HG02970 (cell line): Measurements from ENCODE around the gene NOPCHAP1.
A peak's percentile ranks its signal among the peaks of the same experiment; 100 is the strongest.
"Not testable (repeated sequence)": the region's sequence is repeated elsewhere in the genome, so short reads cannot be mapped to it uniquely, and the experiment has no call there.

Experiments used
- ATAC-seq: cut with Tn5 transposase; IDR thresholded peaks from one replicate; pipeline ENCODE4 v1.9.1; 2021; ENCODE audit warnings: mild to moderate bottlenecking, moderate library complexity, moderate number of reproducible peaks; ENCODE audit not compliant: unreplicated experiment, low FRiP score

The NOPCHAP1 gene

DNA sequence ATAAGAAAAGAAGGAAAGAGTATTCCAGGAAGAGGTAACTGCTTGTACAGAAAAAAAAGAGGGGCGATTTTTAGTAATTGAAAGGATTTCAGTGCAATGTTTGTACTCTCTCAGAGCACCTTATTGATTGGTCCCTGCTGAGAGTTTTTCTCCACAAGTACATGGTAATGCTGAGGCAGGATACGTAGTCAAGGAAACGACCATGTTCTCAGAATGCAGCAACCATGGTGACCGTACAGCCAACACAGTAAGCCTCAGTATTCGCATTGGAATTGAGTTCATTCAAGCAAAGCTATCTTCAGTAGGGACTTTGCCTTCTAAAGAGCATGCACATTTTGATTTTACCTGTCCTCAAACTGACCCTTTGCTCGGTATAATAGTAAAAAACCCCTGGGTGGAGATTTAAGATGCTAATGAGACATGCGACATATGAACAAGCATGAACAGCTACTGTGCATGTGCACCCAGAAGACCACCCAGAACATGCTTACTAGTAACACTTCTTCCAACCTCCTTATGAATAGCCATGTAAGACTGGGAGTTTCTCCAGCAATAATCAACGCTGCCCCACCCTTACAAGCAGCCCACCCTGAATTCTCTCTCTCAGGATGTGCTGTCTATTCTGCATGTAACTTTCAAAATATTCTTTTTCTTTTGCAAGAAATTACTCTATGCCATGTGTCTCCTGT lies 21.8 kb upstream of the NOPCHAP1 start:
- no peak for ATAC-seq

DNA sequence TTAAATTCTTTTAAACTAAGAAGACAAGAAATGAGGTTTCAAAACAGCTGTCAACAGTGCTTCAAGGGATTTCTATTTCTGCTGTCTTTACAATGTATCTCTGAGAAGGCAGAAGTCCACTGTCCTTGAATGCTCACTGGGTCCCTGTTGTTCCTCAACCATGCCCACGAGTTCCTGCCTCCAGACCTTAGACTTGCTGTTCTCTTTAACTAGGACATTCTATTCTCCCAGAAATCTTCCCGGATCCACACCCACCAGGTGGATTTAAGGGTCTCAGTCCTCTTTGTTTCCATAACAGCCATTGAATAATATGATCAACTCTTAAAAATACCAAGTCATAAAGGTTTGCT lies 21.3 kb upstream of the NOPCHAP1 start:
- ATAC-seq: no peak

DNA sequence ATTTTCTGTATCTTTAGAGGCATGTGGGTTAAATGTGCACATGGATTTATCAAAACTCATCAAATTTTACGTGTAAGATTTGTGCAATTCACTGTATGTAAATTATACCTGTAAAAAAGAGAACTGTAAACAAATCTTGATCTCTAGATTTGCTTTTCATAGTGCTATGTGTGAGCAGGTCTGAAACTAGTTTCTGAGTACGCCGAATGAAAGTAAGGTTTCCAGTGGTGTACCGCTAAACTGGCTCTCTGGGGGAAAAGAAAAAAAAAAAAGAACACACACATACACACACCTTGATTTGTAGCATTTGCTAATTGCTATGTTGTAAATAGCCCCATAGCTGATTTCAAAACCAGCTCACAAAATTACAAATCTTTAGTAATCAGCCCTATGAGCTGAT lies 19.4 kb upstream of the NOPCHAP1 start:
- ATAC-seq: peak; percentile 62

DNA sequence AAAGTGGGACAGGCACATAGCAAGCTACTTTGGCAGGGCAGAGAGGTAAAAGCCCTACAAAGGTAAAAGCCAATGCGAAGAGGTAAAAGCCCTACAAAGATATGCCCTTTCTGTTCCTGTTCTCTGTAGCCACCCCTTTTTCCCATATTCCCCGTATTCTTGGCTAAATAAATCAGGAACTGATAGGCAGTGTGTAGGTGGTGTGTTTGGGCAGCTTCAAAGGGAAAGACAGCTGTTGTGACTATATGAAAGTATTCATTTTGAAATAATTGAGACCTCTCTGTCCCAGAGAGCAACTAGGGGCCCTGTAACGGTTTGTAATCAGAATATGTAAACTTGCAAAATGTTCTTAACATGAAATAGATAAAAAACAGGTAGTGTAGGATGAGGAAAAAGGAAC lies 16.8 kb upstream of the NOPCHAP1 start:
- ATAC-seq: no peak

DNA sequence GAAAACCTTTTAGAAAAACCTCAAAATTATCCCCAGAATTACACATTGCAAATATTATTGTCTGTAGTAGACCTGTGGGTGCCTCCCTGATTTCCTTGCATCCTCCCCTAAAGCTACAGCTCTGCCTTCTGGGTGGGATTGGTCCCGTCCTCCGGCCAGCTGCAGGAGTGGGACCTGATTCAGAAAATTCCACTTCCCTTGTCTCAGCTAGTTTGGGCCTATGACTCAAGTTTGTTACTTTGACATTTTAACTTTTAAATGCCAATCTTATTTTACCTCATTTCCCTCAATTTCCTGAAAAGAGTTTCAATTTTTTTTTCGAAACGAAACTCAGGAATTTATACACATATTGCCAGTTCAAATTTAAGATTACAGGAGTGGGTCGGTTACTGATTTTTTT lies 14.8 kb upstream of the NOPCHAP1 start:
- no peak for ATAC-seq

DNA sequence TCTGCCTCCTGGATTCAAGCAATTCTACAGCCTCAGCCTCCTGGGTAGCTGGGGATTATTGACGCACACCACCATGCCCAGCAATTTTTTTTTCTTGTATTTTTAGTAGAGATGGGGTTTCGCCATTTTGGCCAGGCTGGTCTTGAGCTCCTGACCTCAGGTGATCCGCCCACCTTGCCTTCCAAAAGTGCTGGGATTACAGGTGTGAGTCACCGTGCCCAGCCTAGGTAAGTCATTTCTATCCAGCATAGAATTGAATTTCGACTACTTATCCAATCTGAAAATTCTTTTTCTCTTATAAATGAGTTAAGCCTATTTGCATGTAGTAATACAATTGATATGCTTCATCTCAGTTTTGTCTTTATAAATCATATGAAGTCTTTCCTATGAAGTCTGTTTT lies 12.9 kb upstream of the NOPCHAP1 start:
- ATAC-seq: no peak

DNA sequence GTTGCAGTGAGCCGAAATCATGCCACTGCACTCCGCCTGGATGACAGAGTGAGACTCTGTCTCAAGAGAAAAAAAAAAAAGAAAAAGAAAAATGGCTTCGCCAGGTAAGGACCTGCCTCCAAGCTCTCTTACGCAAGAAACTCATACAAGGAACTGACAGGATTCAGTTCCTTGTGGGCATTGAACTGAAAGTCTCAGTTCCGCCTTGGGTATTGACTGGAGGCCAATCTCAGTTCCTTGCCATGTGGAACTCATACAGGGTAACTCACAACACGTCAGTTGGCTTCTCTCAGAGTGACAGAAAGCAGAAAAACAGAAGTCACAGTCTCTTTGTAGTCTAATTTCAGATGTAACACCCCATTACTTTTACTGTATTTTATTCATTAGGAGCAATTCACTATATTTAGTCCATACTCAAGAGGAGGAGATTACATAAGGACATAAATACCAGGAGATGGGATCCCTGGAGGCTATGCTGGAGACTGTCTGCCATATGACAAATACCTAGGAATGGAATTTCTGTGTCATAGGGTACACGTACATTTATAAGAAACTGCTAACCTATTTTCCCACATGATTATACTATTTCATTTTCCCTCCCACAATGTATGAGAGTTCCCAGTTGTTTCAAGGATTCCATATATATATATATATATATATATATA lies 11.4 kb upstream of the NOPCHAP1 start:
- peak; percentile 87 for ATAC-seq

DNA sequence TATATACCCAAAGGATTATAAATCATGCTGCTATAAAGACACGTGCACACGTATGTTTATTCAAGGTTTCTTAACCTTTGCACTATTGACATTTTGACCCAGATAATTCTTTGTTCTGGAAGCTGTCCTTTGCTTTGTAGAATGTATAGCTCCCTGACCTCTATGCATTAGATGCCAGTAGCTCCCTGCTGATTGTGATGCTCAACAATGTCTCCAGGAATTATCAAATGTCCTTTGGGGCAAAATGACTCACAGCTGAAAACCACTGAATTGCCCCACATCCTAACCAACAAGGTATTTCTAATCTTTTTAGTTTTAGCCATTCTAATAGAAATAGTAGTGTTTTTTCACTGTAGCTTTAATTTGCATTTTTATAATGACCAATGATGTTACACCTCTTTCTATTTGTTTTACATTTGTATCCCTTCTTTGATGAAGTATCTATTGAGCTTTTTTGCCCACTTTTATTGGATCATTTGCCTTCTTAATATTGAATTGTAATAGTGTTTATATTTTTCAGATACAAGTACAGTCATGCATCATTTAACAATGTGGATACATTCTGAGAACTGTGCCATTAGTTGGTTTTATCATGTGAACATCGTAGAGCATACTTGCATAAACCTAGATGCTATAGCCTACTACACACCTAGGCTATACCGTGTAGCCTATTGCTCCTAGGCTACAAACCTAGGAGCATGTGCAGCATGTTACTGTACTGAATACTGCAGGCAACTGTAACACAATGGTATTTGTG lies 10.4 kb upstream of the NOPCHAP1 start:
- ATAC-seq: no peak

DNA sequence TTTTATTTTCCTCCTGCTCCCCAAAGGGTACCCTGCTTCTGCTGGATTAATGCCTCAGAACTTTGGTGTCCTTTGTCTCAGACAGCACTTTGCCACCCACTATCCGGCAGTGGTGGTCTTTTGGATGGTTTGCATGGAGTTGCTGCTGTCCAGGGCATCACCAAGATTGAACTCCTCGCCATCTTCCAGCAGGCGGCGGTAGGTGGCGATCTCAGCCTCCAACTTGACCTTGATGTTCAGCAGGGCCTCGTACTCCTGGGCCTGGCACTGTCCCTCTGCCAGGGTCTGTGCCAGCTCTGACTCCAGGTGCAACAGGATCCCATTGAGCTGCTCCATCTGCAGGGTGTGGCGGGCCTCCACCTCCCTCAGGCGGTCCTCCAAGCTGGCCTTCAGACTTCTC lies 9.4 kb upstream of the NOPCHAP1 start:
- ATAC-seq: no peak

DNA sequence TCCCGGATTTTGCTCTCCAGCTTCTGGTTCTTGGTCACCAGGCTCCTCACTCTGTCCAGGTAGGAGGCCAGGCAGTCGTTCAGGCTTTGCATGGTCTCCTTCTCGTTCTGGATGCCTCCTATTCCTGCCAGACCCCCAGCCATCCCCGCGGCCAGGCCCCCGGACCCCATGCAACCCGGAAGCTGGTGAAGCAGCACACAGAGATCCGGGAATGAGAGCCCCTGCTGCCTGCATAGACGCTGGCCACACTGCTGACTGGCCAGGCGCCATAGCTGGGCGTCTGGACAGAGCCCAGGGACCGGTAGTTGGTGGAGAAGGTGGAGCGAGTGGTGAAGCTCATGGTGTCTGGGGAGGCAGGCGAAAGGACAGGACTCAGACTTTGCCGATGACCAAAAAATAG lies 8.4 kb upstream of the NOPCHAP1 start:
- ATAC-seq: not testable (repeated sequence)

DNA sequence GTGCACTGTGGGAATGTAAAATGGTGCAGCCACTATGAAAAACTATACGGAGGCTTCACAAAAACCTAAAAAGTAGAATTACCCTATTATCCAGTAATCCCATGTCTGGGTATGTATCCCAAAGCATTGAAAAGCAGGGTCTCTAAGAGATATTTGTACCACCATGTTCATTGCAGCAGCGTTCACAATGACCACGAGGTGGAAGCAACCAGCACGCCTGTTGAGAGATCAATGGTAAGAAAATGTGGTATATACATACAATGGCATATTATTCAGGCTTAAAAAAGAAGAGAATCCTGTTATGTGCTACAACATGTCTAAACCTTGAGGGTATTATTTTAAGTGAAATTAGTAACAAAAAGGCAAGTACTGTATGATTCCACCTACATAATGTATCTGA lies 910 bp upstream of the NOPCHAP1 start:
- no peak for ATAC-seq

DNA sequence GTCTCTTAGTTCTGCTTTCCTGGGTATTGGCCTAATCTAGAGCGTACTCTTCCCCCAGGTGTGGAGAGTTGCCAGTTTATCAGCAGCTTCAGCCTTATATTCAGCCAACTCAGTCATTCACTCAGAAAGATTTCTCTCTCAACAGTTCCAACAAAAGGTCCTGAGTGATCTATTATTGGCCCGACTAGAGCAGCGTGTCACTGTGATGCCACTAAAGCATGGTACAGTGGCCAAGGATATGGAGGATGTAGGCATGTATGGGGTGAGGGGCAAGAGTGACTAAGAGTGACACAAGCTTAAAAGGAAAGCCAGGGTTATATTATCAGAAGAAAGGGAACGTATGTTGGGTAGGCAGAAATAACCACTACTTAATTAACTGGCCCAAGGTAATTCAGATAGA lies 4.8 kb downstream of the NOPCHAP1 start:
- no peak for ATAC-seq

DNA sequence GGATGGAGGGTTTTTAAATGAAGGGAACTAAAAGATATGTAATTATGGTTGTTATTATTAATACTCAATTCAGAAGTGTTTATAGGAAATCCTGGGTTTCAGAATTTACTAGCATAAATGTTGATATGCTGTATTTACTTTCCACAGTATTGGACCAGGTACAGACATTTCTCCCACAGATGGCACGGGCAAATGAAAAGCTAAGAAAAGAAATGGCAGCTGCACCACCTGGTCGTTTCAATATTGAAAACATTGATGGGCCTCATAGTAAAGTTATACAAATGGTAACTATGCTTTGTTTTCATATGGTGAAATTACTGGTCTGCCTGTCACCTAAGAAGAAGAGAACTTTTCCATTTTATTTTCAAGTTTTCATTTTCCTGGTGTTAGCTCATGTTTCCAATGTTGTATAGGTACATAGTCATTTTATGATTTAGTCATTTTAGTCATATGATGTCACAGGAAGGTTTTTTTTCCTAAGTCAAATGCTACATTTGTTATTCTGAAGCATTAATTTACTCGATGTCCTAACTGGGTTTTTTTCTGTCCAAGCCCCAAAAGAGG lies 5.5 kb downstream of the NOPCHAP1 start:
- no peak for ATAC-seq

DNA sequence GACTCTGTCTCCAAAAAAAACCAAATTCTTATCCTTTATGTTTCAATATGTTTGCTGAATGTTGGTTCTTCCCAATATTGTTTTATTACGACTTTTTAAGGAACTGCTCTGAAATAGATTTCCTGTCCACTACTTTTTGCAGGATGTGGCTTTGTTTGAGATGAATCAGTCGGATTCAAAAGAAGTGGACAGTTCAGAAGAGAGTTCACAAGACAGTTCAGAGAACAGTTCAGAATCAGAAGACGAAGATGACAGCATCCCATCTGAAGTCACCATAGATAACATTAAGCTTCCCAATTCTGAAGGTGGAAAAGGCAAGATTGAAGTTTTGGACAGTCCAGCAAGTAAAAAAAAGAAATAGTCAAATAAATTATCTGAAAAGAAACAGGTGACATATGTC lies 8.2 kb downstream of the NOPCHAP1 start:
- no peak for ATAC-seq

DNA sequence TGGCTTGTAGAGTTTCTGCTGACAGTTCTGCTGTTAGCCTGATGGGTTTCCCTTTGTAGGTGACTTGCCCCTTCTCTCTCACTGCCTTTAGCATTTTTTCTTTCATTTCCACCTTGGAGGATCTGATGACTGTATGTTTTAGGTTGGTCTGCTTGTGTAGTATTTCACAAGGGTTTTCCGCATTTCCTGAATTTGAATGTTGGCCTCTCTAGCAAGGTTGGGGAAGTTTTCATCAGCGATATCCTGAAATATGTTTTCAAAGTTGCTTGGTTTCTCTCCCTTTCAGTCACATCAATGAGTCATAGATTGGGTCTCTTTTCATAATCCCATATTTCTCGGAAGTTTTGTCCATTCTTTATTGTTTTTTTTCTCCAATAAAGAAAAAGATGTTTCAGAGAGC lies 11.4 kb downstream of the NOPCHAP1 start:
- no peak for ATAC-seq

DNA sequence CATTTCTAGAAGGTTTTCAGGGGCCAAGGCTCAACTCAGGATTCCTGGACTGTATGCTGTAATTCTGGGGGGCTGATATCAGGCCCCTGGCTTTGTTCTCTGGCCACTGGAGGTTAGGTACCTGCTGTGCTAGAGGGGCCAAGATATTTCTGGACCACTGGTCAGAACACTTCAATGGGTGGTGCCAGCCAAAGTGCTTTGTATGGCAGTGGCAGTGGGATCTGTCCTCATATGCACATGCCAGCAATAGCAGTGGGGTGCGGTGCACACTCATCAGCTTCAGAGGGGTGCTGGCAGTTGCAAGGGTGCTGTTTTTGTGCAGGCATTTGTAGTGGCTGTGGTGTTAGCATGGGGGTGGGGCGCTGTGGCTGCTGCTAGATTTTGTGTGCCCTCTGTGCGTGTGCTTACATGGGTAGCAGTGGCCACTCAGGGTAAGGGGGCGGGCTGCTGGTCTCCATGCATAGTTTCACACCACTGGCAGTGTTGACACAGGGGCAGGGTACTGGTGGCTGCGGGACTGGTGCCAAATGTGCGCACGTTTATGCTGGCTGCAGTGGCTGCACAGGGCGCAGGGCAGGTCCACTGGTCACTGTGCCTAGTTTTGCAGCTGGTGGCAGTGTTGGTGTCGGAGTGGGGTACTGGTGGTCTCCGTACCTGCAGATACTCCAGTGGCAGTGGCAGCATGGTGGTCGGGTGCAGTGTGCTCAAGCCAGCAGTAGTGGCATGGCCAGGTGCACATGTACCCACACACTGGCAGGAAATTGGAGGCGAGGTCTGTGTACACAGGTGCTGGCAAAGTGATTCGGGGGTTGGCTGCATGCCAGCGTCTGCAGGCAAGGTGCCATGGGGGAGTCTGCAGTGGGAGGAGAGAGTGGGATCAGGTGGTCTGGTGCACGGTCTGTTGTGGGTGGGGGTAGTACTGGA lies 12.6 kb downstream of the NOPCHAP1 start:
- ATAC-seq: no peak

DNA sequence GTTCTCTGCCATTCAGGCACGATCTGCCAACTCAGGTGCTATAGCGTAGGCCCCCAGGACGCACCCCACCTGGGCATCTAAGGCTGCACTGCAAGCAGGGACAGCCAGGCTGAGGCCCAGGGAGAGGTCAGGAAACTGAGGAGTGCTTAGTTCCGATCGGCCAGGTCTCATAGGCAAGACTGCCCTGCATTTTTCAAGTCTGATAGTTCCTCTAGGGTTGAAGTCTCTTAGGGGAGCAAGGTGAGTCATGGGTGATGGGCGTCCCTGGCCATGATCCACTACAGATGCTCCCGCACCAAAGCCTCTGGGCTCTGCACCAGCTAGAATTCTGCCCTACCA lies 13.2 kb downstream of the NOPCHAP1 start:
- no peak for ATAC-seq

DNA sequence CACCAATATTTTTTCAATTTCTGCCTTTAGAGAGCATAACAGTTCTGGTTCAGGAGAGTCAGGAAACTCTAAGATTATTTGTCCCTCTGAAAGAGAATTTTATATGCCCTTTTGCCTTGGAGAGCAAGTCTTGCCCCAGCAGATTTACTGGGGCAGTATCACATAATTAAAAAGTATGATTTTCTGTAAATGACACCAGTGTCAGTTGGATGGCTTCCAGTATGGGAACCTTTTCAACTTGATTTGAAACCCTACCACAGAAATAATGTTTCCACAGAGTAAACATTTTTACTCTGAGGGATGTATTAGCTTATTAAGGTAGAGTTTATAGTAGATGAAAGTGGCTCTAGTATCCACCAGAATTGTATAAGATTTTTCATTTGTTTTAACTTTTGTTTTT lies 15.4 kb downstream of the NOPCHAP1 start:
- no peak for ATAC-seq

DNA sequence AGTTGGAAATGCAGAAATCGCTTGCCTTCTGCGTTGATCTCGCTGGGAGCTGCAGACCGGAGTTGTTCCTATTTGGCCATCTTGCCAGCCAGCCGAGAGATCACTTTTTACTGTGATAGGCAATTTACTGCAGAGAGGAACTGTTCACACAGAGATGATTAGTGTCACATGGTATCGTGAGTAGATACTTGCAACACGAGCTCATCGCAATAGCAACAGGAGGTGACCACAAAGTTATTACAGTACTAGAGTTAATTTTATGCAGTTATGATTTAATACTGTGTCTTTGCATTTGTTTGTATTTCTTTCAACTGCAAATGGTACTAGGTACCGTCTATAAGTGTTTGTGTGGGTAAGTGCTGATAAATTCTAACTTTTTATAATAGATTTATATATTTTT lies 27.8 kb downstream of the NOPCHAP1 start:
- ATAC-seq: no peak

DNA sequence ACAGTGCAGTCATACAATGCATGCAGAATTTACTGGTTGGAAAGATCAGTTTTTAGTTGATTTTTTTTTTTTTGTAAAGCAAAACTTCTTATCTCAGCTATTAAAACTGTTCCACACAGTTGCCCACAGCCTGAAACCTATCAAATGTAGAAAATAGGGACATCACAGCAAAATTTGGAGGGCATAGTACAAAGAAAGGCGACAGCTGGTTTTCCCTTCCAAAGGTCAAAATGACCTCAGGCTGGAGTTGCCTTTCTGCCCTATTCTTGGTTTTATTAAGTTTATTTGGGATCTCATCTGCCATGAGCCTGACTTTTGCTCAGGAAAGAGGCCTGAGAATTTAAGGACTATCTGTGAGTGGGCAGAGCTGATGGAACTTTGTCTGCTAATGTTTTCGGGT lies 28.5 kb downstream of the NOPCHAP1 start:
- no peak for ATAC-seq

DNA sequence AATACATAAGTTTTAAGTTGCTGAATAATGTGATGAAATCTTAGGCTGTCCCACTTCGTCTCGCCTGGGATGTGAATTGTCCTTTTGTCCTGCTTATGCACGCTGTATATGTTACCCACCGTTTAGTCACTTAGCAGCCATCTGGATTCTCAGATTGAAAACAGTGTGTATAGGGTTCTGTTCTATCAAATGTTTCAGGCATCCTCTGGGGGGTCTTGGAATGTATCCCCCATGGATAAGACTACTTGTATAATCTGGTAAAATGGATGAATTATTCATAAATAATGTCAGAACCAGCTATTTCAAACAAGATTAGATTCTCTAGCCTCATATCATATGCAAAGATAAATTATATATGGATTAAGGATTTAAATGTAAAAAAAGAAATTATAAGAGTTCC lies 29.4 kb downstream of the NOPCHAP1 start:
- ATAC-seq: no peak
